ENCODE measurements around the gene MIP. TPM values are rescaled to one million over a fixed set of nuclear protein-coding genes. Genes with fewer than 3 reads are reported as not detected.

MIP gene
- total RNA-seq, 1 donor from 2014 or later: not detected

DNA sequence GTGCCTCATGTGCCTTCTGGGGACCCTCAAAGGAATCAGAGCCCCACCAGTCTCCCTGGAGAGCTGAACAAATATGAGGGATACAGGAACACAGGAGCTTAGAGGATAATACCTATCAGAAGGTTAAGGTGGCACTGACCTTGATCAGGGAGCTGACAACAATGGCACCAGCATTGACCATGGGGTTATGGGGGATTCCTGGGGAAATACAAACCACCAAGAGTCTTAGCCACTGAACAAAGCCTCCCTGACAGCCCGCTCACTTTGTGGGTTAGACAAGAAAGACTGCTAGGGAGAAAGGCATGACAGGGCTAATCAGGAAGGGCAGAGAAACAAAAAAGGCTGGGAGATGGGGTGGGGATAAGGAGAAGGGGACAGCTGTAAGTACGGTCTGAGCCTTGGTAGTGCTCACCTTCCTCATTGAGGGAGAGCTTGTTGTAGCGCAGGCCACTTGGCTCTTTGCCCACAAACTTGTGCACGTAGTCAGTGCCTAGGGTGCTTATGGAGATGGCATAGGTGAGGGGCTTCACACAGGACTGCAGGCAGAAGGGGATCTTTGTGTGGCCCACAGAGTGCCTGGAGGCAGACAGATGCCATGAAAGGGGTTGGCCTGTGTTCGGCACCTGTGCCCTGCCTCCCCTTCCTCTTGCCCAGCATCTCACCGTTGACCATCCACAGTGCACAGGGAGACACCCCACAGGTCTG lies 23.2 kb upstream of the MIP start:
- DNase-seq (ENCODE audit: low read depth): no peak
- H3K36me3 ChIP-seq (ENCODE audit: control insufficient read depth, insufficient read depth, low read length): no peaks in the 10 kb centered on the region
- no peaks in the 10 kb centered on the region for H3K27me3 ChIP-seq (ENCODE audit: control insufficient read depth, insufficient read depth, low read length)
- no peak for TF ChIP-seq CTCF (IDR thresholded peaks at IDR 0.05; ENCODE audit: insufficient read depth, low read length, poor library complexity, severe bottlenecking)
- no peak overlapping the region for H3K4me3 ChIP-seq (ENCODE audit: low read depth, low read length)

GRCh38 chr12:56476972-56477432 lies 22.5 kb upstream of the MIP start:
- H3K27me3 ChIP-seq (ENCODE audit: control insufficient read depth, insufficient read depth, low read length): no peaks in the 10 kb centered on the region
- TF ChIP-seq CTCF (IDR thresholded peaks at IDR 0.05; ENCODE audit: insufficient read depth, low read length, poor library complexity, severe bottlenecking): no peak
- H3K36me3 ChIP-seq (ENCODE audit: control insufficient read depth, insufficient read depth, low read length): no peaks in the 10 kb centered on the region
- no peak for DNase-seq (ENCODE audit: low read depth)
- no peak overlapping the region for H3K4me3 ChIP-seq (ENCODE audit: low read depth, low read length)

- no peak for DNase-seq (ENCODE audit: low read depth)
- no peak for TF ChIP-seq CTCF (IDR thresholded peaks at IDR 0.05; ENCODE audit: insufficient read depth, low read length, poor library complexity, severe bottlenecking)
- Histone ChIP-seq H3K27me3 (ENCODE audit: control insufficient read depth, insufficient read depth, low read length) (no peaks in the 10 kb centered on the region), H3K36me3 (ENCODE audit: control insufficient read depth, insufficient read depth, low read length) (no peaks in the 10 kb centered on the region), H3K4me3 (ENCODE audit: low read depth, low read length) (no peak overlapping the region)
Measured at GRCh38 chr12:56476143-56476542, 21.7 kb upstream of the MIP start.

GRCh38 chr12:56474389-56474788 lies 19.9 kb upstream of the MIP start:
- no peak for TF ChIP-seq CTCF (IDR thresholded peaks at IDR 0.05; ENCODE audit: insufficient read depth, low read length, poor library complexity, severe bottlenecking)

DNA sequence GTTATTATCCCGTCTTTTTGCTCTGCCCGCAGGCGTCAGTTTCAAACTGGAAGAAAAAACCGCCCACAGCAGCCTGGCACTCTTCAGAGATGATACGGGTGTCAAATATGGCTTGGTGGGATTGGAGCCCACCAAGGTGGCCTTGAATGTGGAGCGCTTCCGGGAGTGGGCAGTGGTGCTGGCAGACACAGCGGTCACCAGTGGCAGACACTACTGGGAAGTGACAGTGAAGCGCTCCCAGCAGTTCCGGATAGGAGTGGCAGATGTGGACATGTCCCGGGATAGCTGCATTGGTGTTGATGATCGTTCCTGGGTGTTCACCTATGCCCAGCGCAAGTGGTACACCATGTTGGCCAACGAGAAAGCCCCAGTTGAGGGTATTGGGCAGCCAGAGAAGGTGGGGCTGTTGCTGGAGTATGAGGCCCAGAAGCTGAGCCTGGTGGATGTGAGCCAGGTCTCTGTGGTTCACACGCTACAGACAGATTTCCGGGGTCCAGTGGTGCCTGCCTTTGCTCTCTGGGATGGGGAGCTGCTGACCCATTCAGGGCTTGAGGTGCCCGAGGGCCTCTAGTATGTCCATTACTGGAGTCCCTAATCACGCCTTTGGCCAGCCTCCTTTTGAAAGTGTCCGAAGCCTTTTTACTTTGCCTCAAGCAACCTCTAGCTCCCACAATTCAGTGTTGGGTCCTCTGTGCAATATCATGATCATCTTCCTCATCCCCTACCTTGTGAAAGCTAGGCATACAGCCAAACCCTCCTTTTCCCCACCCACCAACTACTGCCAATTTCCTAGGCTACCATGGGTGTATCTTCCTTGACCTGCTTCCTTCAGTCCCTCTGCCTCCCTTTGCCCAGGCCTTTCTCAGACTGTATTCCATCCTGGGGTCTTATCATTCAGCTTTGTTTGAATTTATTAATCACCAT lies 14.8 kb upstream of the MIP start:
- Histone ChIP-seq H3K27me3 (ENCODE audit: control insufficient read depth, insufficient read depth, low read length) (no peaks in the 10 kb centered on the region), H3K36me3 (ENCODE audit: control insufficient read depth, insufficient read depth, low read length) (no peaks in the 10 kb centered on the region), H3K4me3 (ENCODE audit: low read depth, low read length) (peak overlapping the region; percentile 61)
- DNase-seq (ENCODE audit: low read depth): no peak
- no peak for TF ChIP-seq CTCF (IDR thresholded peaks at IDR 0.05; ENCODE audit: insufficient read depth, low read length, poor library complexity, severe bottlenecking)

More at GRCh38 chr12:56474389-56474788, 19.9 kb upstream of the MIP start:
- no peaks in the 10 kb centered on the region for H3K36me3 ChIP-seq (ENCODE audit: control insufficient read depth, insufficient read depth, low read length)
- H3K27me3 ChIP-seq (ENCODE audit: control insufficient read depth, insufficient read depth, low read length): no peaks in the 10 kb centered on the region
- no peak overlapping the region for H3K4me3 ChIP-seq (ENCODE audit: low read depth, low read length)
- no peak for DNase-seq (ENCODE audit: low read depth)
